GOT3 (cell line): ENCODE results near the gene RIPPLY3.

ENCODE experiments used
- DNase-seq: peaks from one replicate; lab custom pipeline; 2025; ENCODE audit warnings: mixed read lengths; lab: John Stamatoyannopoulos, UW

Gene RIPPLY3

DNA sequence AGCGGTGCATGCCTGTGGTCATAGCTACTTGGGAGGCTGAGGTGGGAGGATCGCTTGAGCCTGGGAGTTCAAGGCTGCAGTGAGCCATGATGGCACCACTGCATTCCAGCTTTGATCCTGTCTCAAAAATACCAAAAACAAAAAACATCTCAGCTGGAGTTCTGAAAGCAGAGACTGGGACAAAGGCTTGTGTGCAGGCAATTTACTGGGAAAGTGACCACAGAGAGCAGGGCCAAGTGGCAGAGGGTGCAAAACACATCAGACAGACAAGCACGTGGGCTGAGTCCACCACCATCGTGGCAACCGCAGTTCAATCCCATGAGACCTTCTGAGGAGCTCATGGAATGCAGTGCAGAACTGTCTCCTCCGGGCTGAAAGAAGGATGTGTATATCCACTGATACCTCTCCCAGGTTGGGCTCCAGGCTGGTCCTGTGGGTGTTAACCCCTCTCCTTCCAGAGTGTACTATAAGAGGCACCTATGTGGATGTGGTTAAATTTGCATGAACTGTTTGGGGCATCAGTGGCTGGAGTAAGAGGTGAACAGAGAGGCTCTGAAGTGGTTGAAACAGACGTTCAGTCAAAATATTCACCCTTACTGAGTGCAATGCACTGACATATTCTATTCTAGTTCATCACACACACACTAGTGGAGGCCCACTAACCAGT lies 55.6 kb downstream of the RIPPLY3 start:
- peak; percentile 24 for DNase-seq

DNA sequence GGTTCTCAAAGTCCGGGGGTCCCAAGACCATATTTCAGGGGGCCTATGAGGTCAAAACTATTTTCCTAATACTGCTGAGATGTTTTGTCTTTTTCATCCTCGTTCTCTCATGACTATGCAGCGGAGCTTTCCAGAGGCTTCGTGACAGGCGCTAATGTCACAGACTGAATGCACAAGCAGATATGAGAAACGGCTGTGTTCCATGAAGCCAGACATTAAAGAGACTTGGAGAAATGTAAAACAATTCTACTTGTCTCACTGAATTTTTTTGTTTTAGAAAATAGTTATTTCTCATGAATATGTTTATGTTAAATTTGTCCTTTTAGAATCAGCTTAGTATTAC lies 56.1 kb downstream of the RIPPLY3 start:
- DNase-seq = no peak

GRCh38 chr21:37063433-37063832 lies 56.9 kb downstream of the RIPPLY3 start:
- no peak for DNase-seq

GRCh38 chr21:37064841-37065240 lies 58.3 kb downstream of the RIPPLY3 start:
- DNase-seq = no peak

DNA sequence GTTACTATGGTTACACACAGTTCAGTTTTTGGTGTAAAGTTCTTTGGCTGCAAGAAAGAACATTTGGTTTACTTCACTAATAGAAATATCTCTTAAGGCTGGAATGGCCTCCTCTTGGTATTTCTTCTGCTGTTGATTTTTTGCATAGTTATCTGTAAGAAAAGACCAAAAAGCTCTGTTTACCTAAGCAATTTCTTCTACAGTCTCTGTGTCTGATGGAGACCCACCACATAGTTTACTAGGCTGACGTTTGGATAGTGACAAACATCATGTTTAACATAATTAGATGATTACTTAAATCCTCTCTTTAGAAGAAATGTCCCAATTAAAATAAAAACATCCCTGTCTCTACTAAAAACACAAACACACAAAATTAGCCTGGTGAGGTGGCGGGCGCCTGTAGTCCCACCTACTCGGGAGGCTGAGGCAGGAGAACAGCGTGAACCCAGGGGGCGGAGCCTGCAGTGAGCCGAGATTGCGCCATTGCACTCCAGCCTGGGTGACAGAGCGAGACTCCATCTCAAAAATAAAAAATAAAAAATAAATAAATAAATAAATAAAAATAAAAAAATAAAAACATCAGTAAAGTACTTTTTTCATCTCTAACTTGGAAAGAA lies 59.2 kb downstream of the RIPPLY3 start:
- DNase-seq = no peak
